Measurements from ENCODE around the gene GRIP1.

The GRIP1 gene

GRCh38 chr12:66603981-66604479 is 74.8 kb downstream of the GRIP1 start:
- no peak for DNase-seq (ENCODE audit: low read depth in 4 of 4, low spot score in 1 of 4)

GRCh38 chr12:66603461-66603860 is 75.4 kb downstream of the GRIP1 start:
- no peak for DNase-seq (ENCODE audit: low read depth in 4 of 4, low spot score in 1 of 4)

- DNase-seq (ENCODE audit: low read depth in 4 of 4, low spot score in 1 of 4), result no peak
Measured at GRCh38 chr12:66602483-66603143, 76.3 kb downstream of the GRIP1 start.

- DNase-seq (ENCODE audit: low read depth in 4 of 4, low spot score in 1 of 4), result no peak
Measured at GRCh38 chr12:66600903-66601302, 78.0 kb downstream of the GRIP1 start.

- no peak for DNase-seq (ENCODE audit: low read depth in 4 of 4, low spot score in 1 of 4)
Measured at GRCh38 chr12:66599816-66600215, 79.1 kb downstream of the GRIP1 start.

GRCh38 chr12:66598608-66599007 is 80.3 kb downstream of the GRIP1 start:
- DNase-seq (ENCODE audit: low read depth in 4 of 4, low spot score in 1 of 4), result no peak

- no peak for DNase-seq (ENCODE audit: low read depth in 4 of 4, low spot score in 1 of 4)
Measured at GRCh38 chr12:66598079-66598478, 80.8 kb downstream of the GRIP1 start.

GRCh38 chr12:66596199-66596598 is 82.7 kb downstream of the GRIP1 start:
- DNase-seq (ENCODE audit: low read depth in 4 of 4, low spot score in 1 of 4), result no peak

- DNase-seq (ENCODE audit: low read depth in 4 of 4, low spot score in 1 of 4), result no peak
Measured at GRCh38 chr12:66594688-66595087, 84.2 kb downstream of the GRIP1 start.

- no peak for DNase-seq (ENCODE audit: low read depth in 4 of 4, low spot score in 1 of 4)
Measured at GRCh38 chr12:66590275-66590985, 88.4 kb downstream of the GRIP1 start.

GRCh38 chr12:66589095-66589494 is 89.8 kb downstream of the GRIP1 start:
- no peak for DNase-seq (ENCODE audit: low read depth in 4 of 4, low spot score in 1 of 4)

- DNase-seq (ENCODE audit: low read depth in 4 of 4, low spot score in 1 of 4), result no peak
Measured at GRCh38 chr12:66587912-66588311, 91.0 kb downstream of the GRIP1 start.

- DNase-seq (ENCODE audit: low read depth in 4 of 4, low spot score in 1 of 4), result no peak
Measured at GRCh38 chr12:66584673-66585072, 94.2 kb downstream of the GRIP1 start.

GRCh38 chr12:66573605-66574004 is 105.3 kb downstream of the GRIP1 start:
- DNase-seq (ENCODE audit: low read depth in 4 of 4, low spot score in 1 of 4), result no peak

GRCh38 chr12:66572845-66573244 is 106.0 kb downstream of the GRIP1 start:
- no peak for DNase-seq (ENCODE audit: low read depth in 4 of 4, low spot score in 1 of 4)

GRCh38 chr12:66571361-66571915 is 107.4 kb downstream of the GRIP1 start:
- DNase-seq (ENCODE audit: low read depth in 4 of 4, low spot score in 1 of 4), result no peak

- DNase-seq (ENCODE audit: low read depth in 4 of 4, low spot score in 1 of 4), result no peak
Measured at GRCh38 chr12:66563220-66563619, 115.7 kb downstream of the GRIP1 start.

- DNase-seq (ENCODE audit: low read depth in 4 of 4, low spot score in 1 of 4), result no peak
Measured at GRCh38 chr12:66555113-66555512, 123.8 kb downstream of the GRIP1 start.

GRCh38 chr12:66552716-66553115 is 126.2 kb downstream of the GRIP1 start:
- no peak for DNase-seq (ENCODE audit: low read depth in 4 of 4, low spot score in 1 of 4)

GRCh38 chr12:66550626-66551025 is 128.2 kb downstream of the GRIP1 start:
- DNase-seq (ENCODE audit: low read depth in 4 of 4, low spot score in 1 of 4), result no peak

- no peak for DNase-seq (ENCODE audit: low read depth in 4 of 4, low spot score in 1 of 4)
Measured at GRCh38 chr12:66549050-66549389, 129.9 kb downstream of the GRIP1 start.

- no peak for DNase-seq (ENCODE audit: low read depth in 4 of 4, low spot score in 1 of 4)
Measured at GRCh38 chr12:66548338-66549049, 130.4 kb downstream of the GRIP1 start.
